ENCODE results near the gene HOXA3.

GRCh38 chr7:27172823-27173510 lies 20.6 kb upstream of the HOXA3 start:
- TF ChIP-seq CTCF (IDR thresholded peaks at IDR 0.05; ENCODE audit: low read depth, low read length, poor library complexity, severe bottlenecking) (no peak), EZH2phosphoT487 (IDR thresholded peaks at IDR 0.05; ENCODE audit: borderline replicate concordance, low read length) (no peak)

All from DOHH2 (cell line).